Measurements from ENCODE around the gene KDM7A. TPM values are rescaled to one million over a fixed set of nuclear protein-coding genes. Genes with fewer than 3 reads are reported as not detected.

Gene KDM7A
- polyA plus RNA-seq, 2 of the 4 experiments (the other 2 are of a cell fraction), result 1.4 to 4.1 TPM

DNA sequence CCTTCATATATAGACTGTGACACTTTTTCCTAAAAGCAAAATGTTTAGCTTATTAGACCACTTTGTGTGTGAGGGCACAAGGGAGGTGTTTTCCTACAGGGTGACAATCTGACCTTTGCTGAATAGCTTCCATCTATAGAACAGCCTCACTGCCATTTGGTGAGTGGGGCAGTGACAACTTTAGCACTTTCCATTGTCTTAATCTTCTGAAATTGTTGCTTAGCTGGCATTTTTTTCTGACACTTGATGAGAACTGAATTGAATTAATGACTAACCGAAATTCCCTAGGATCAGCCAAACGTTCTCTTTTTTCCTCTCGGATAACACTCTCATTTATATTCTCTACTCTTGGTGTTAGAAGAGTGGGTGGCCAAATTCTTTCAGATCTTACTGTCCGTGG, 30.2 kb downstream of the KDM7A start:
- FAIRE-seq, result no peak
- H3K4me1 ChIP-seq, result no peaks in the 10 kb centered on the region
- ChIA-PET POLR2A (interaction anchor here (1.5 kb wide), 1 partner anchor 30 kb away, joined by 3 read pairs; the partner anchor contains the start of gene KDM7A), CTCF (interaction anchor here (0.9 to 1.6 kb wide), 2 partner anchors 11 to 14 kb away, joined by 3 read pairs; no protein-coding TSS in a partner anchor)
- no peaks in the 10 kb centered on the region for H3K9me3 ChIP-seq
- TF ChIP-seq, protein P1, sequence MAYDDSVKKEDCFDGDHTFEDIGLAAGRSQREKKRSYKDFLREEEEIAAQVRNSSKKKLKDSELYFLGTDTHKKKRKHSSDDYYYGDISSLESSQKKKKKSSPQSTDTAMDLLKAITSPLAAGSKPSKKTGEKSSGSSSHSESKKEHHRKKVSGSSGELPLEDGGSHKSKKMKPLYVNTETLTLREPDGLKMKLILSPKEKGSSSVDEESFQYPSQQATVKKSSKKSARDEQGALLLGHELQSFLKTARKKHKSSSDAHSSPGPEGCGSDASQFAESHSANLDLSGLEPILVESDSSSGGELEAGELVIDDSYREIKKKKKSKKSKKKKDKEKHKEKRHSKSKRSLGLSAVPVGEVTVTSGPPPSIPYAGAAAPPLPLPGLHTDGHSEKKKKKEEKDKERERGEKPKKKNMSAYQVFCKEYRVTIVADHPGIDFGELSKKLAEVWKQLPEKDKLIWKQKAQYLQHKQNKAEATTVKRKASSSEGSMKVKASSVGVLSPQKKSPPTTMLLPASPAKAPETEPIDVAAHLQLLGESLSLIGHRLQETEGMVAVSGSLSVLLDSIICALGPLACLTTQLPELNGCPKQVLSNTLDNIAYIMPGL (CRISPR knock-in tag; IDR thresholded peaks at IDR 0.05; ENCODE audit: borderline replicate concordance), result no peak
- TF ChIP-seq KDM5A (IDR thresholded peaks at IDR 0.05), result no peak
- TF ChIP-seq RCOR1 (IDR thresholded peaks at IDR 0.05; ENCODE audit: low read depth, low read length), result no peak
- TF ChIP-seq TP53 (CRISPR knock-in tag; IDR thresholded peaks at IDR 0.05), result no peak
- no peak for TF ChIP-seq FOSL2 (IDR thresholded peaks at IDR 0.05)
- TF ChIP-seq FOSL2 (CRISPR knock-in tag; IDR thresholded peaks at IDR 0.05), result no peak
- TF ChIP-seq MAFK (IDR thresholded peaks at IDR 0.05; ENCODE audit: partially characterized antibody), result peak; percentile 91
- TF ChIP-seq, protein P2, sequence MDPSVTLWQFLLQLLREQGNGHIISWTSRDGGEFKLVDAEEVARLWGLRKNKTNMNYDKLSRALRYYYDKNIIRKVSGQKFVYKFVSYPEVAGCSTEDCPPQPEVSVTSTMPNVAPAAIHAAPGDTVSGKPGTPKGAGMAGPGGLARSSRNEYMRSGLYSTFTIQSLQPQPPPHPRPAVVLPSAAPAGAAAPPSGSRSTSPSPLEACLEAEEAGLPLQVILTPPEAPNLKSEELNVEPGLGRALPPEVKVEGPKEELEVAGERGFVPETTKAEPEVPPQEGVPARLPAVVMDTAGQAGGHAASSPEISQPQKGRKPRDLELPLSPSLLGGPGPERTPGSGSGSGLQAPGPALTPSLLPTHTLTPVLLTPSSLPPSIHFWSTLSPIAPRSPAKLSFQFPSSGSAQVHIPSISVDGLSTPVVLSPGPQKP (IDR thresholded peaks at IDR 0.05; ENCODE audit: low read depth, low read length), result no peak
- no peak for TF ChIP-seq HDAC2 (IDR thresholded peaks at IDR 0.05)
- H3K4me2 ChIP-seq, result no peak overlapping the region
- 86% methylated on average over 4 of the region's 4 CpGs for whole genome bisulfite sequencing (ENCODE audit: missing lambda C conversion rate)
- DNase-seq (ENCODE audit: low read depth in 1 of 2, low spot score in 1 of 2), result no peak
- H3K4me3 ChIP-seq, result no peak overlapping the region
- no peak overlapping the region for H3K27ac ChIP-seq
- ATAC-seq, result no peak

DNA sequence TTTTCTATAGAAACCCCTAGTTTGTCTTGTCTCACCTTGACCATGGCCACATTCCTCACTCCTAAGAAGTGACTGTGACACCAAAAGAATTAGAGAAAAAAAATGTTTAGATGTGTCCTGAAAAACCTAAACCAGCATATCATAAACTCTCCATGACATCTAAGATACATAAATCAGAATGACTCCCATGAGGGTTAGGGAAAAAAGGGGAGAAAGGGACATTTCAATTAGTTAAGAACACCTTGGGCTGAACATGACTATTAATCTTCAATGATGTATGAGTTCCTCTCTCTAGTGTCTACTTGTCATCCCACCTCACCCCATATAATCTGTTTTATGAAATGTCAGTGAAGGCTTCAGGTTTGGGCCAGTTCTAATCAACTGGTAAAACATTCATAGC, 31.1 kb downstream of the KDM7A start:
- H3K4me2 ChIP-seq, result no peak overlapping the region
- FAIRE-seq (no peak), DNase-seq (ENCODE audit: low read depth in 1 of 2, low spot score in 1 of 2) (no peak), ATAC-seq (no peak)
- TF ChIP-seq, protein P3, sequence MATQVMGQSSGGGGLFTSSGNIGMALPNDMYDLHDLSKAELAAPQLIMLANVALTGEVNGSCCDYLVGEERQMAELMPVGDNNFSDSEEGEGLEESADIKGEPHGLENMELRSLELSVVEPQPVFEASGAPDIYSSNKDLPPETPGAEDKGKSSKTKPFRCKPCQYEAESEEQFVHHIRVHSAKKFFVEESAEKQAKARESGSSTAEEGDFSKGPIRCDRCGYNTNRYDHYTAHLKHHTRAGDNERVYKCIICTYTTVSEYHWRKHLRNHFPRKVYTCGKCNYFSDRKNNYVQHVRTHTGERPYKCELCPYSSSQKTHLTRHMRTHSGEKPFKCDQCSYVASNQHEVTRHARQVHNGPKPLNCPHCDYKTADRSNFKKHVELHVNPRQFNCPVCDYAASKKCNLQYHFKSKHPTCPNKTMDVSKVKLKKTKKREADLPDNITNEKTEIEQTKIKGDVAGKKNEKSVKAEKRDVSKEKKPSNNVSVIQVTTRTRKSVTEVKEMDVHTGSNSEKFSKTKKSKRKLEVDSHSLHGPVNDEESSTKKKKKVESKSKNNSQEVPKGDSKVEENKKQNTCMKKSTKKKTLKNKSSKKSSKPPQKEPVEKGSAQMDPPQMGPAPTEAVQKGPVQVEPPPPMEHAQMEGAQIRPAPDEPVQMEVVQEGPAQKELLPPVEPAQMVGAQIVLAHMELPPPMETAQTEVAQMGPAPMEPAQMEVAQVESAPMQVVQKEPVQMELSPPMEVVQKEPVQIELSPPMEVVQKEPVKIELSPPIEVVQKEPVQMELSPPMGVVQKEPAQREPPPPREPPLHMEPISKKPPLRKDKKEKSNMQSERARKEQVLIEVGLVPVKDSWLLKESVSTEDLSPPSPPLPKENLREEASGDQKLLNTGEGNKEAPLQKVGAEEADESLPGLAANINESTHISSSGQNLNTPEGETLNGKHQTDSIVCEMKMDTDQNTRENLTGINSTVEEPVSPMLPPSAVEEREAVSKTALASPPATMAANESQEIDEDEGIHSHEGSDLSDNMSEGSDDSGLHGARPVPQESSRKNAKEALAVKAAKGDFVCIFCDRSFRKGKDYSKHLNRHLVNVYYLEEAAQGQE (IDR thresholded peaks at IDR 0.05), result no peak
- TF ChIP-seq ZFP36 (IDR thresholded peaks at IDR 0.05; ENCODE audit: borderline replicate concordance, partially characterized antibody), result no peak
- CTCF ChIA-PET, result interaction anchor here (0.7 to 0.9 kb wide), 2 partner anchors 10 to 527 kb away, joined by 3 read pairs; no protein-coding TSS in a partner anchor
- POLR2A ChIA-PET, result no interaction called here
- H3K27ac ChIP-seq, result no peak overlapping the region
- no peak overlapping the region for H3K4me3 ChIP-seq
- H3K9me3 ChIP-seq, result no peaks in the 10 kb centered on the region
- no peaks in the 10 kb centered on the region for H3K4me1 ChIP-seq

- no peak for FAIRE-seq
- ATAC-seq, result no peak
- CTCF ChIA-PET, result no interaction called here
- TF ChIP-seq RFX5 (IDR thresholded peaks at IDR 0.05) (no peak), USF2 (IDR thresholded peaks at IDR 0.05) (no peak), CHD4 (IDR thresholded peaks at IDR 0.05; ENCODE audit: borderline replicate concordance) (no peak), FOSB (CRISPR knock-in tag; IDR thresholded peaks at IDR 0.05) (no peak), ATOH8 (CRISPR knock-in tag; IDR thresholded peaks at IDR 0.05; ENCODE audit: low read depth) (no peak), HEYL (CRISPR knock-in tag; IDR thresholded peaks at IDR 0.05) (no peak), SREBF2 (IDR thresholded peaks at IDR 0.05) (no peak), MAFK (IDR thresholded peaks at IDR 0.05; ENCODE audit: partially characterized antibody) (no peak), BCL3 (IDR thresholded peaks at IDR 0.05) (no peak), EP300 (IDR thresholded peaks at IDR 0.05) (no peak)
- TF ChIP-seq, protein P3 (IDR thresholded peaks at IDR 0.05), result no peak
These were observed 32.0 kb downstream of the KDM7A start for GRCh38 chr7:140144821-140145220.

More at GRCh38 chr7:140144821-140145220, 32.0 kb downstream of the KDM7A start:
- no peak overlapping the region for H3K4me2 ChIP-seq
- POLR2A ChIA-PET, result no interaction called here
- H3K27ac ChIP-seq, result no peak overlapping the region
- no peaks in the 10 kb centered on the region for H3K4me1 ChIP-seq
- 91% methylated on average over 2 of the region's 2 CpGs for WGBS (ENCODE audit: missing lambda C conversion rate)
- DNase-seq (ENCODE audit: low read depth in 1 of 2, low spot score in 1 of 2), result no peak
- no peaks in the 10 kb centered on the region for H3K9me3 ChIP-seq
- no peak overlapping the region for H3K4me3 ChIP-seq

Measured in A549 (cell line).